Activated CD8-positive, alpha-beta memory T cell treated with anti-CD3 and anti-CD28 coated beads for 4 hours (primary cell): Measurements from ENCODE around the gene FBXO30.

ENCODE experiments used
- DNase-seq, 2 donors: peaks; one replicate each; pipeline ENCODE4 v3.0.0-alpha.2; 2020; ENCODE audit warnings: low read depth in 2 of 2

The FBXO30 gene

GRCh38 chr6:145816392-145816791 lies 1.8 kb upstream of the FBXO30 start:
- no peak for DNase-seq

- no peak for DNase-seq
These were observed 997 bp upstream of the FBXO30 start for GRCh38 chr6:145815309-145816274.

GRCh38 chr6:145814035-145814500 lies 527 bp downstream of the FBXO30 start:
- no peak for DNase-seq

DNA sequence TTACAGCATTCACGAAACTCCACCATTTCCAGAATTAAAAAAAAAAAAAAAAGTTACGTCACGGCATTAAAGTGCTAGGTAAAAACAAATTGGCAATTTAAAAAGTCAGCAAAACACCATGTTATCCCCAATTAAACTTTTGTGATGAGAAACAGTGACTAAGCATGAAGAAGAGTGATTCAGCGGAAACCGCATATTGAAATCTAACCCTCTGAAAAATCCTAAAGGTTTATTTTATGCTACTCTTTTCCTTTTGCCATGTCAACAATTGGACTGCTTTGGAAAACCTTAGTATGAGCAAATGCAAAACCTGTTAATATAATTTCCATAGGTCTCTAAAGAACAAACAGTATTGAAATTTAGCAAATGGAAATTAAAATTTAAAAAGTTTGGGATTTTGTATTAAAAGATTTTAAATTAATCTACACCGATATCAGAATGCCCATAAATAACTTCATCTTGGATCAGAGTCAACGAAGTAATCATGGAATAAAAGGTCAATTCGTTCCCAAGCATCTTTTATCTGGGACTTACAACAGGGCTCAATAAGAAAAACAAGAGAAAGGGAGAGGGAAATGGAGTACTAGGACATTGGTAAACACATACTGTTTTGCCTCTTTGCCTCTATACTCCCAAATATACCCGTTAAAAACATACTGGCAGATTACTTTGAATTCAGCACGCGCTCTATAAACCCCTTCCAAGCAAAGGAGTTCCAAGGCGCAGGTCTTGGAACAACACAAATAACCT lies 1.1 kb downstream of the FBXO30 start:
- DNase-seq, result no peak

DNA sequence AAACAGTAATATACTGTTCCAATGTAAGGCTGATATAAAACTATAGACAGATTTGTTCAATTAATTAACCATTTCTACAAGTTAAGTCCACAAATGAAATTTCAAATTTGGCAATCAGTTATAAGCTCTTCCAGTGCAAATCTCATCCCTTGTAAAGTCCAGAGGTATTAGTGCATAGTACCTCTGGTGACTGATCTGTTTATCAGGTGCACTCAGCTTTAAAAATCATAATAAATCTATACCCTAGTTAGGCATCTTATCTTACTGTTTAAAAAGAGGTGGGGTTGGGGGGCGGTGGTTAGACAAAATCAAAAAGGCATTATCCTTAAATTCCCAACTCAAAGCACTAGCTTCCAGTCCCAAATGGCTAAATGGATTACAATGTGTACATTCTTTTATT lies 2.9 kb downstream of the FBXO30 start:
- DNase-seq, result no peak

DNA sequence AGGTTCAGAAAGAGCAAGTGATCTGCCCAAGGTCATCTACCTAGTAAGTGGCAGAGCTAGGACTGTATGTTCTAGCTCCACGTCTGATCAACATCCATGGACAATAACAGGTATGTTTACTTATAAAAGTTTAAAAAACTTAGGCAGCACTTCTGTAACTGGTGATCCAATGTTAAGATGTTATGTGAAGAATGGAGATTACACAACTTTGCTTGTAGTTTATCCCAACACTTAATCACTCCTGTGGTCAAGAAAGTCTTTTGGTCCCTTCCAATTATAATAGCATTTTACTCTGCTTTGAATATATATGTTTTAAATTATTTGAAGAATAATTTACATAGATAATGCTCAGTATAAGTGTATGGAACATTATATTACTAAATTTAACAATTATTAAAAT lies 4.8 kb downstream of the FBXO30 start:
- DNase-seq, result no peak

GRCh38 chr6:145809211-145809610 lies 5.4 kb downstream of the FBXO30 start:
- DNase-seq, result no peak

DNA sequence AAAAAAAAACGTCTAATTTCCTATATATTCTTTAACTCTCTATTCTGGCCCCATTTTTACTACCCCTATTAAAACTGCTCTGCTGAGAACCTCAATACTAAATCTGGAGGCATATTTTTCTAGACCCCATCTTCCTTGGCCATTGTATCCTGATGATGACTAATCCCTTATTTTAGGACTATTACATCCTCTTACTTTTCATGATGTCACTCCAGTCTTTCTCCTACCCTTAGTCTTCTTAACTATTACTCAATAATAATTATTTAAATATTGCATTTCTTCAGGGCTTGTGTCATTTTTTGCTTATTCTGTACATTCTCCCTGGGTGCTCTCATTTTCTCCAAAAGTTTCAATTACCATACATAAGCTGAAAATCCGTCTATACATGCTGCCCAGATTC lies 6.4 kb downstream of the FBXO30 start:
- no peak for DNase-seq

DNA sequence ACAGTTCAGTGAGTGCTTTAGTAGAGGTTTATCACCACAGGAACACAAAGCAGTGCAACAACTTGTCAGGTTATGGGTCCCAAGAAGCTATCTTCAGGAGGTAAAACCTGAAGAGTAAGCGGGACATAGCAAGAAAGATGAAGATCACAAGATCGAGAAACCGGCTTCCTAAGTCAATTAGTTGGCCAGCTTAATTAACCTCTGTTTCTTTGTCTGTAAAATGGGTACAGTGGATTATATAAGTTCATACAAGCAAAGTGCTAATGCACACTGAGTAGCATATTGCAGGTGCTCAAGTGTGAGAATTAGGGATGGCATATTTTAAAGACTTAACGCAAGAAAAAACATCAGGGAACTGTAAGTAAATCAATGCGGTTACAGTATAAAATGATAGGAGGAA lies 12.5 kb downstream of the FBXO30 start:
- DNase-seq, result no peak

- no peak for DNase-seq
These were observed 13.6 kb downstream of the FBXO30 start for GRCh38 chr6:145801021-145801420.

DNA sequence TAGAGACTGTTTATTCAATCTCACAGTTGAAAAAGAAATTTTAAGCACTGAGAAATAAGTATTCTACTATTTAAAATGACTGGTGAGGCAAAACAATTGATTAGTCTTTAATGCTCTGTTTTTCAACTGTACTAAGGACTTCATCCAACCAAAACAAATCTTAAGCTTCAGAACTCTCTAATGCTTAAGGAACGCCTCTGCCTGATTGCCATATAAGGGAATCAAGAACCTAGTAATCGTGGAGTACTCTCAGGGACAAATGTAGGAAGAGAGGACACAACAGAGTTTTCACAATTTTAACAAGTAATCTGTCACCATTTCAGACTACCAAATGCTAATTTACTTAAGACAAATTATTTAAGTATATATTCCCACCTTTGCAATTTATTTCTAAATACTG lies 16.1 kb downstream of the FBXO30 start:
- DNase-seq, result no peak

DNA sequence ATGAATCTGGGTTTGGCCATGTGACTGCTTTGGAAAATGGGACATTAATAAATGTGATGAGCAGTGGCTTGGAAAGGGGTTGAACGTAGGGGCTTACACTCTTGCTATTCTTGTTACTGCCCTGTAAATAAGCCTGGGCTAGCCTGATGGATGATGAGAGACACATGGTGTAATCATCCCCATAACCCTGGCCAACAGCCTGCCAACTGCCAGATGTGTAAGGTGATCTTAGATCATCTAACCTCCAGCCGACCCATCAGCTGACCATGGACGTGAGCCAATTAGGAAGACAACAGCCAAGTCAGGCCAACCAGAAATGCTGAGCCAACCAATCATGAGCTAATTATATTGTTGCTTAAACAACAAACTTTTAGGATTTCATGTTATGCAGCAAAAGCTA lies 25.2 kb downstream of the FBXO30 start:
- DNase-seq, result no peak

DNA sequence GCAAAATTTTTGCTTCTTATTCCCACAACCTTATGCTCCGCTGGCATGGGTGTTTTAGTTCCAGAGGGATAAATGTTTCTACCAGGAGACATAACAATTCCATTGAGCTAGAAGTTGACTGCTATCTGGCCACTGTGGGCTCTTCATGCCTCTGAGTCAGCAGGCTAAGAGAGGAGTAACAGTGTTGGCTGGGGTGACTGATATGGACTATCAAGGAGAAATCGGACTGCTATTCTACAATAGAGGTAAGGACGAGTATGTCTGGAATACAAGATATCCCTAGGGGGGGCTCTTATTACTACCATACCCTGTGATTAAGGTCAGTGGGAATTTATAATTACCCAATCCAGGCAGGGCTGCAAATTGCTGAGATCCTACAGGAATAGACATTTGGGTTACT lies 26.9 kb downstream of the FBXO30 start:
- DNase-seq, result no peak

- DNase-seq, result no peak
These were observed 29.9 kb downstream of the FBXO30 start for GRCh38 chr6:145784683-145785082.

- no peak for DNase-seq
These were observed 30.8 kb downstream of the FBXO30 start for GRCh38 chr6:145783796-145784195.

DNA sequence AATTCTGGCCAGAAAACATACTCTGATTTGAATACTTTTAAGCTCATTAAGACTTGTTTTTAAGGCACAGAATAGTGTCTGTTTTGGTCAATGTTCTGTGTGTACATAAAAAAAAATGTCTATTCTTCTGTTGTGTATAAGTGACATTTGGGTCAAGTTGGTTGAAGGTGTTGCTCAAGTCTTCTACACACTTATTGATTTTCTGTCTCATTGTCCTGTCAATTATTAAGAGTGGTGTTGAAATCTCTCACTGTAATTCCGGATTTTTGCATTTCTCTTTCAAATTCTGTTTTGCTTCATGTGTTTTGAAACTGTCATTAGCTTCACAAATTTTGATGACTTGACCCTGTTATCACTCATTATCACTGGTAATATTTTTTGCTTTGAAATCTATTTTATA lies 41.7 kb downstream of the FBXO30 start:
- DNase-seq, result no peak

GRCh38 chr6:145765449-145765848 lies 49.1 kb downstream of the FBXO30 start:
- DNase-seq, result no peak

DNA sequence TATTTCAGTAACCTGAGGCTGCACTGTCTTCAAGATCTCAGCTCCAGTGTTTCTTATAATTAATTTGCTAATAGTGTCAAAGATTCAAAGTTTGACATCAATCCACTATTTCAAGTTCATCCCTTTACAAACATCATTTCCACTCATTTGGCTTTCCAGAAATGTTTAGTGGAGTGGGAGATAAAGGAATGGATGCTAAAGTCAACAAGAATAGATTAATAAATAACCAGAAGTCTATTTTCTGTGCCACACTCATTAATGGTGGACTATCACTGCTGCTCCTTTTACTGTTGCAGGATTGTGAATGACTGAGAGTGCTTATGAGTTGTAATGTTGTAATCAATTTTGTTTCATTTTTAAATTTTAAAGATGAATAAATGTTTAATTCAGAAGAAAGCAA lies 50.9 kb downstream of the FBXO30 start:
- DNase-seq, result no peak

GRCh38 chr6:145761584-145761983 lies 53.0 kb downstream of the FBXO30 start:
- DNase-seq, result no peak

- DNase-seq, result no peak
These were observed 56.5 kb downstream of the FBXO30 start for GRCh38 chr6:145758113-145758512.

- DNase-seq, result no peak
These were observed 58.4 kb downstream of the FBXO30 start for GRCh38 chr6:145756170-145756662.

GRCh38 chr6:145755682-145756081 lies 58.9 kb downstream of the FBXO30 start:
- DNase-seq, result no peak

- DNase-seq, result no peak
These were observed 62.0 kb downstream of the FBXO30 start for GRCh38 chr6:145752638-145753037.
